ENCODE measurements around the gene RPUSD2.
"Not testable (repeated sequence)": the region's sequence is repeated elsewhere in the genome, so short reads cannot be mapped to it uniquely, and the experiment has no call there.

RPUSD2 gene

DNA sequence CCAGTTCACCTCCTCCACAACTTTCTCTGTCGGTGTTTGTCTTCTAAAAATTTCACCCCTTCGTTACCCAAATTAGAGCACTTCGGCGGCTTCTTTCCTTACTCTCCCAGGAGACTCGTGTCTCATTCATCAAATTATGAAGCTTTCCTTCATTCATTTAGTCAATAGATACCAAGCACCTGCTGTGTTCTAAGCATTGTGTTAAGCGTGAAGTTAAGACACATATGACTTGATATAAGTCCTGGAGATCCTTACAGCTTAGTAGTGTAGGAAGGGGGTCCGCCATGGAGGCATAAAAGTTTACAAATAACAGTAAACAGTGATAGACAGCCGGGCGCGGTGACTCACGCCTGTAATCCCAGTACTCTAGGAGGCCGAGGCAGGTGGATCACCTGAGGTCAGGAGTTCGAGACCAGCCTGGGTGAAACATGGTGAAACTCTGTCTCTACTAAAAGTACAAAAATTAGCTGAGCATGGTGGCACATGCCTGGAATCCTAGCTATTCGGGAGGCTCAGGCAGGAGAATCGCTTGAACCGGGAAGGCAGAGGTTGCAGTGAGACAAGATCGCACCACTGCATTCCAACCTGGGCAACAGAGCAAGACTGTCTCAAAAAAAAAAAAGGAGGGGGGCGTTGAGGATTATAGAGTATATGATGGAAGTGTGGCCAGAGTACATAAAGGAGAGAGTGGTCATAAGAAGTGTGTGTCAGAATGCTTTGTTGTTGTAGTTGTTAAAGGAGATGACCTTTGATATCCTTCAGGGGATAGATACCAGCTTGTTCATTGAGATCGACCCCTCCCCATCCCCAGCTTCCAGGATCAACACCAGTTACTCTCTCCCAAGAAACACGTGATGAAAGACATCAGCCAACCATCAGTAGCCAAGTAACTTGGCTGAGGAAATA lies 3.5 kb upstream of the RPUSD2 start:
- no peak for DNase-seq (ENCODE audit: low read depth)

DNA sequence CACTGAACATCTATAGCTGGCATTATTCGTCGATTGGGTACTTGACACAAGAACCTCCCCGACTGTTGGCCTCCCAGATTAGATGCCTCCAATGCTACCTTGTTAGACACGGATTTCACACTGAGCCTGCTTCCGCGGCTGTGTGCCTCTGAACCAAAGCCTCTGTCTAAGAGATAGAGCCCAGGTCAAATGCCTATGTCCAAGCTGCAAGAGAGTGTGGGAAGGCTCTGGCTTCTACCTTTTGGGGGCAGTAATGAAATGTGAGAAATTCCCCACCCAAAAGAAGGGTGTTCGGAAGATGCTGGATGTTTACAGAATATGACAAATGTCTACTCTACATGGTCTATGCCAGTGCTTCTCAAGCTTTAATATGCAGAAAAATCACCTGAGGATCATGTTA lies 2.0 kb upstream of the RPUSD2 start:
- no peak for DNase-seq (ENCODE audit: low read depth)

DNA sequence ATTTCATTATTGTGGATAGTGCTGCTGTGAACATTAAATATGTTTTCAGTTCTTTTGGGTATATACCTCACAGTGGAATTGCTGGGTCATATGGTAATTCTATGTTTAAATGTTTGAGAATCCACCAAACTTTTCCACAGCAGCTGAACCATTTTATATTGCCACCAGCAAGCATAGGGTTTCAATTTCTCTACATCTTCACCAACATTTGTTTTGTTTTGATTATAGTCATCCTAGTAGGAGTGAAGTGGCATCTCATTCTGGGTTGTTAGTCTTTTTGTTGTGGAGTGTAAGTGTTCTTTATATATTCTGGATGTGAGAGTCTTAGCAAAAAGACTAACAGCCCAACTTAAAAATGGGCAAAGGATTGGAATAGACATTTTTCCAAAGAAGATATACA lies 6.0 kb downstream of the RPUSD2 start:
- no peak for DNase-seq (ENCODE audit: low read depth)

DNA sequence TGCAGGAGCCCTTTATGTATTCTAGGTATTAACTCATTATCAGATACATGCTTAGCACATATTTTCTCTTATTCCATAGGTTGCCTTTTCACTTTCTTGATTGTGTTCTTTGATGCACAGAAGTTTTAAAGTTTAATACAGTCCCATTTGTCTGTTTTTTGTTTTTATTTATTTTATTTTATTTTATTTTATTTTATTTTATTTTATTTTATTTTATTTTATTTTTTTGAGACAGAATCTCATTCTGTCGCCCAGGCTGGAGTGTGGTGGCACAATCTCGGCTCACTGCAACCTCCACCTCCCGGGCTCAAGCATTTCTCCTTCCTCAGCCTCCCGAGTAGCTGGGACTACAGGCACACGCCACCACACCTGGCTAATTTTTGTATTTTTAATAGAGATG lies 7.8 kb downstream of the RPUSD2 start:
- not testable (repeated sequence) for DNase-seq (ENCODE audit: low read depth)

DNA sequence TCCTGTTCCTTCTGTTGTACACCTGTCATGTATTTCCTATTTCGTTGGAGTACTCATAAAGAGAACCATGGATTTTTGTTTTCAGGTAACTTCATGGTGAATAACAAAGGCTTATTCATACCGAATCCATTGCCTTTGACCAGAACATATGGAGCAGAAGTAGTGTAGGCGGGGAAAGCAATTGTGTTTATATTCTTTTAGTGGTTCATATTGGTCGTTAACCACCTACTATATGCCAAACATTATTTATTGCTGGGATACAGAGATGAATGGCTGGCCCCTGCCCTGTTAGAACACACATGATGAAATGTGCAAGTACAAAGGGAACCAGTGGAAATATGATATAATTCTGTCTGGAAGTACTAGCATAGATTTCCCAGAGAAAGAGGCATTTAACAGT lies 9.8 kb downstream of the RPUSD2 start:
- no peak for DNase-seq (ENCODE audit: low read depth)

DNA sequence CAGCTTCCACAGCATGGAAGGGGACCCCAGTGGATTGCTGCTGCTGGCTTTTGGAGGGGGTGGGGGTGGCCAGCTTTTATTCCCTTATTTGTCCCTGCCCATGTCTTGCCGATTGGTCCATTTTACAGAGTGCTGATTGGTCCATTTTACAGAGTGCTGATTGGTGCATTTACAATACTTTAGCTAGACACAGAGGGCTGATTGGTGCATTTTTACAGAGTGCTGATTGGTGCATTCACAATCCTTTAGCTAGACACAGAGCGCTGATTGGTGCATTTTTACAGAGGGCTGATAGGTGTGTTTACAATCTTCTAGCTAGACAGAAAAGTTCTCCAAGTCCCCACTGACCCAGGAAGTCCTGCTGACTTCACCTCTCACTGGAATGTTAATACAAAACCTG lies 12.7 kb downstream of the RPUSD2 start:
- not testable (repeated sequence) for DNase-seq (ENCODE audit: low read depth)

DNA sequence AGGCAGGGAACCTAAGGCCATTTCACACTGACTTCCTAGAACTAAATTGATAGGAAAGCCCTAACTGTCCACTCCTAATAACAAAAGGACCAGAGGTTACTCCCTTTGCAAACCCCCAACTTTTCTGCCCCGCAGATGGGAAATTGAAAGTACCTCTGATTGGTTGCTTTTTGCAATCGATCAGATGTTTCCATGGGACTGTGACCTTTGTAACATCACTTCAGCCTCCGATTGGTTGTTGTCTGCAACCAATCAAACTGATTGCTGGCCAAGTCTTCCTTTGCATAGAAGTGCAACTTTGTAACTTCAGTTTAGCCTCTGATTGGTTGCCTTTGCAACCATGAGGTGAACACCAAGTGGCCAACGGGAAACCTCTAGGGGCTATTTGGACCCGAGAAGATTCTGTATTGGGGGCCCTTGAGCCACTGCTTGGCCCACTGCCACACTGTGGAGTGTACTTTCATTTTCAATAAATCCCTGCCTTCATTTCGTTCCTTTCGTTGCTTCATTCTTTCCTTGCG lies 13.7 kb downstream of the RPUSD2 start:
- DNase-seq (ENCODE audit: low read depth), result no peak

DNA sequence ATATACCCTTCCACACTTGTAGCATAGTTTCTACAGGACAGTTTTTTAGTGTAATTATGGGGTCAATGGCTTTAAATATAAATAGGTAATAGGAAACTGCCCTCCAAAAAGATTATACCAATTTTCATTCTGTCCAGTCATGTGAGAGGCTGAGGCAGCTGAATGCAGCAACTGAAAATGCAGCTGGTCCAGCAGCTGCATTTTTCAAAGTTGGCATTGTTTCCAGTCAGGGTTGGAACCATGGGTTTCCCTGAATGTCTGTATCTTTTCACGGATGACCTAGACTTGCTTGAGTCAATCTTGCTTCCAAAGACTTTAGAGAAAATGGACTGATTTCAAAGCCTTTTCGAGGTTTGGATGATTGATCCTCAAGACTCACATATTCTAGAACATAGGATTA lies 15.1 kb downstream of the RPUSD2 start:
- no peak for DNase-seq (ENCODE audit: low read depth)

DNA sequence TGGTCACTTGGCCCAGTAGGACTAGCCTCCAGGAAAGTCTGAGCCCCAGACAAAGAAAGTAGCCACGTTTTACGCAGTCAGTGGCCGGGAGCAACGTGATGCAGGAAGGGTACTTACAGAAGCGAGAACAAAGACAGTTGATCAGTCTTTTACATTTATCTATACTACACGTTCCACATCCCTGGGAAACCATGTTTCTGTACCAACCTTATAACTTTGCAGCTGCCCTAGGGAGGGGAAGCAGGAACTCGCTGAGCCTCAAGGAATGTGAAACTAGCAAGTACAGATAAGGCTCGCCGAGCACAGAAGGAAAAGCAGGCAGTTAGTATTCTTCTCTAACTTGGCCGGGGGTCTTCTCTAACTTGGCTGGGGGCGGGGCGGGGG lies 21.6 kb downstream of the RPUSD2 start:
- no peak for DNase-seq (ENCODE audit: low read depth)

DNA sequence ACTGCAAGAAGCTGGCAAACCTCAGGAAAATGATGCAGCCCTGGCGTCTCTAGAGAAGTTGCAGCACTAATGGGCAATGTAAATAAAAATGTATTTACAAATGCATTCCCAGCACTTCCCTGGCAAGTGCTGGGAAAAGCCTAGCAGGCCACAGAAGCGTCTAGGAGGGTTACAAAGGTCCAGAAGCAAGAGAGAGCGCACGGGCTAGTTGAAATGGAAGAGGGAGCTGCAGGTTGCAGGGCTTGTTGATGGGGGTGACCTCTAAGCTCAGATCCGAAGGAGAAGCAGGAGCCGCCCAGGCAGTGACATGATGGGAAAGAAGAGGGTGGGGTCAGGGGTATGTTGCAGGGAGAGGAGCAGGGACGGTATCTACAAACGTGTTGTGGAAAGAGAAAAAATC lies 22.3 kb downstream of the RPUSD2 start:
- DNase-seq (ENCODE audit: low read depth), result no peak

DNA sequence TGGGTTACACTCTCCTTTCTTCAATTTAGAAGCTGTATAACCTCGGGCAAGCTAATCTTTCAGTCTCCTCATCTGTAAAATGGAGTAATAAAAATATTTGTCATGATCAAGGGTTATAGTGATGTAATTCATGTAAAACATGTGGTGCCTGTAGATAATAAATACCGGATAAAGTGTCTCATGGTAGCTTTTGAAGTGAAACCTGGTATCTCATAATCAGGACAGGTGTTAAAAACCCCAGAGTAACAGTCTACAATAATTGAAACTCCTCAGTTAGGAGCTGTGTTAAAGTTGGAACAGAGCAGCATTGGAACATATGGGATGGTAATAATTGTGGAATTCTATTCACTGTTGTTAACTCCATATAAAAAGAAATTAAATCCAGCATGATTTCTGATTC lies 24.1 kb downstream of the RPUSD2 start:
- no peak for DNase-seq (ENCODE audit: low read depth)

DNA sequence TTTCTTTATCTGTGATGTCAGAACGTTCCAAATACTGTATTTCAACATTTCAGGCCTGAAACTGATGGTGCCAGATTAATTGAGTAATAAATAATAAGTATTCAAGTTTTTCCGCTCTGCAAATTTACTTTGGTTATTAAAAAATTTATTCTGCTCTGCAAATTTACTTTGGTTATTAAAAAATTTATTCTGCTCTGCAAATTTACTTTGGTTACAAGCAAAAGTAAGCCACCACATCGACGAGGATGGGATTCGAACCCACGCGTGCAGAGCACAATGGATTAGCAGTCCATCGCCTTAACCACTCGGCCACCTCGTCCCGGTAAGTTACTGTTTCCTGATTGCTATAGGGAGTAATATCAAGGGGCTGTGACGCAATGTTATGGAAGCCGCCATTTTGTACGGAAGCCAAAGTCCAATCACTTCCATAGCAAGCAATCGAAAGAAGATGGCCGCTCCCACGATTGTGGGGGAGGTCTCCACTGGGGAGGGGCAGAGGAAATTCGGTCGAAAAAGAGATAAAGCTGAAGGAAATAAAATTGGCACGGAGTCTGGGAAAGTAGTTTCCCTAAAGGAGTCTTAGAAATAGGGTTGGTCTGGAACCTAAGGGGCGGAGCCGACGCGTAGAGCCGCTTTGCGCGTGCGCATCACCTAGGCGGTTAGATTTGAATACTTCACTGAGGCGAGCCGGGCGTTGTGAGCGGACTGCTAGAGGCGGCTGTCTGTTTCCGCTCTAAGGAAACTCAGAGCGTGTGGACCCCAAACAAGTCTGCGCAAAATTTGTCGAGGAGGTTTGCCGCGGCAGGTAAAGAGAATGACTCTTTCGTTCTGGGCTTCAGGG lies 24.7 kb downstream of the RPUSD2 start, which contains the start of gene KNL1:
Gene KNL1 (plus strand): TSS at position 662 of the 841 bp plus-strand sequence. CDS start 8,683 bp downstream, outside the sequence.
- DNase-seq (ENCODE audit: low read depth), result peak; percentile 75

DNA sequence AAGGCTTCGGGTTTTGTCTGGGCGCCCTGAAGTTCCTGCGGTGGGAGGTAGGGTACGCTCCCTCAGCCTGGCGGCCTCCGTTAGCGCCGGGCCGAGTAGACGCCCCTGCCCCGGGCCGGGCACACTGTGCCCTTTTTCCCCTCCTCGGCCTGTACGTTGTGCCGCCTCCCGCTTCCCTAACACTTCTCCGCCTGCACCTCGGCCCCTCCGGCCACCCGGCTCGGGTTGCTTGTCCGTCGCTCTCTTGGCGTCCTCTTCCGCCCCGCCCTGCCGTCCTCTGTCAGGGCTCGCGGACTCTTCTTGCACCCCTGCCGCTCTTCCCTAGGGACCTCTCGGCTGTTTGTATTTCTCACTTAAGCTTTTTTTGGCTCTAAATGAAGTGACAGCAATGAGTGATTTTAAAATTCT lies 25.3 kb downstream of the RPUSD2 start:
- no peak for DNase-seq (ENCODE audit: low read depth)

DNA sequence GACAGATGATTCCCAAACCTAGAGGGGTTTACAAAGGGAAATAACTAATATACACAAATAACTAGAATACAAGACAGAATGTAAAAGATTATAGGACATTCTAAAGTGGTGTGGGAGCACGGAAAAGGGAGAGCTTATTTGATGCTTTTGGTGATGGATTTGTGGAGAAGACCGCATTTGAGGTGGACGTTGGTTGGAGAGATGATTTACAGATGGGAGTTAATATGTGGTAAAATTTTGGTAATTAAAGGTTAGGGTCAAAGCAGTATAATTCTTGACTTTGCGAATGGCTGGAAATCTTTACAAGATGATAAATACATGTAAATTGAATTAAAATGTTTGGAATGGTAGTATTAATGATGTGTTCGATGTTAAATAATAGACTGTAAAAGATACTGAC lies 26.1 kb downstream of the RPUSD2 start:
- DNase-seq (ENCODE audit: low read depth), result no peak

DNA sequence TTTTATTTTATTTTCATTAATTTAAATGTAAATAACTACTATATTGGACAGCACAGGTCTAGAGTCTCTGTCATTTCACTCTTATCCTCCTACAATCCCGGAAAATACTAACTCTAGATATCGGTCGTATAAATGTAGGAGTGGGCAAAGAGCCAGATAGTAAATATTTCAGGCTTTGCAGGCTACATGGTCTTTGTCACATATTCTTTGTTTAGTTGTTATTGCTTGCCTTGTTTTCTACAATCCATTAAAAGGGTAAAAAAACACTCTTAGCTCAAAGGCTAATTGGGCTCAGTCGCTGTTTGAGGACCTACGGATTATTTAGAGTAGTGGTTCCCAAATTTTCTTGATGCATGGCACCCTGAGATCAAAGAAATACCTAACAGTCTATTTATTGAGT lies 26.7 kb downstream of the RPUSD2 start:
- DNase-seq (ENCODE audit: low read depth), result no peak

DNA sequence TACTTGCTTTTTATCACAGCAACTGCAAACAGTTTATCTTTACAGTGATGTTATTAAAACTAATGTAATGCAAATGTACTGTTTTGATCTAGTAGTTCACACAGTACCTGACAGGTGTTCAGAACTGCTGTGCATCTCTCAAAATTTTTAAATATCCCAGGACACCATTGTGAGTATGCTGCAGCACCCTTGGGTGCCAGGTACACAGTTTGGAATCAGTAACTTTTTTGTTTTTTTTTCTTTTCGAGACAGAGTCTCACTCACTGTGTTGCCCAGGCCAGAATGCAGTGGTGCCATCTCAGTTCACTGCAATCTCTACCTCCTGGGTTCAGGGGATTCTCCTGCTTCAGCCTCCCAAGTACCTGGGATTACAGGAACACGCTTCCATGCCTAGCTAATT lies 27.9 kb downstream of the RPUSD2 start:
- no peak for DNase-seq (ENCODE audit: low read depth)

DNA sequence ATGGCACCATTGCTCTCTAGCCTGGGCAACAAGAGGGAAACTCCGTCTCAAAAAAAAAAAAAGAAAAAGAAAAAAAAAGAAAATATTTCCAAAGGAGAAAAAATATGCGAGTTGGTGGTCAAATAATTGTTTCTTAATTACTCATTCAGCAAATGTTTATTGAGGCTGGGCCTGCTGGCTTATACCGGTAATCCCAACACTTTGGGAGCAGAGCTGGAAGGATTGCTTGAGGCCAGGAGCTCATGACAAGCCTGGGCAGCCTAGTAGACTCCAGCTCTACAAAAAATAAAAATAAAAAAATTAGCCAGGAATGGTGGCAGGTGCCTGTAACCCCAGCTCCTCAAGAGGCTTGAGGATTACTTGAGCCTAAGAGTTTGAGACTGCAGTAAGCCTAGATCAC lies 29.0 kb downstream of the RPUSD2 start:
- DNase-seq (ENCODE audit: low read depth), result no peak

DNA sequence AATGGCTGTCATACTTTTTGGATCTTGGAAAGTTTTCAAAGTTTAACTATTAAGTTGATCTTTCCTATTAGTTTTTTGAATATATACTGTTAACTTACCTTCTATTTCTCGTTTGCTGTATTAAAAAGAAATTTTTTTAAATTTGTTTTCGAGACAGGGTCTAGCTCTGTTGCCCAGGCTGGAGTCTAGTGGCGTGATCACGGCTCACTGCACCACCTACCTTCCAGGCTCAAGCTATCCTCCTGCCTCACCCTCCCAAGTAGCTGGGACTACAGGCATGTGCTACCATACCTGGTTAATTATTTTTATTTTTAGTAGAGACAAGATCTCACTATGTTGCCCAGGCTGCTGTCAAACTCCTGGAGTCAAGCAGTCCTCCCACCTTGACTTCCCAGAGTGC lies 29.6 kb downstream of the RPUSD2 start:
- no peak for DNase-seq (ENCODE audit: low read depth)

DNA sequence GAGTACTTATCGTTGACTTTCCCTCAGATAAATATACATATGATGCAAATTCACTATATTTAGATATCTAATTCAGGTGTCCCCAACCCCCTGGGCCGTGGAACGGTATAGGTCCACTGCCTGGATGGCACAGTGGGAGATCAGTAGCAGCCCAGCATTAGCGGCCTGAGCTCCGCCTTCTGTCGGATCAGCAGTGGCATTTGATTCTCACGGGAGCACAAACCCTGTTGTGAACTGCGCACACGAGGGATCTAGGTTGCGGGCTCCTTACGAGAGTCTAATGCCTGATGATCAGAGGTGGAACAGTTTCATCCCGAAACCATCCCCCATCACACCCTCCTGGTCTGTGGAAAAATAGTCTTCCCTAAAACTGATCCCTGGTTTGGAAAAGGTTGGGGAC lies 31.9 kb downstream of the RPUSD2 start:
- no peak for DNase-seq (ENCODE audit: low read depth)

DNA sequence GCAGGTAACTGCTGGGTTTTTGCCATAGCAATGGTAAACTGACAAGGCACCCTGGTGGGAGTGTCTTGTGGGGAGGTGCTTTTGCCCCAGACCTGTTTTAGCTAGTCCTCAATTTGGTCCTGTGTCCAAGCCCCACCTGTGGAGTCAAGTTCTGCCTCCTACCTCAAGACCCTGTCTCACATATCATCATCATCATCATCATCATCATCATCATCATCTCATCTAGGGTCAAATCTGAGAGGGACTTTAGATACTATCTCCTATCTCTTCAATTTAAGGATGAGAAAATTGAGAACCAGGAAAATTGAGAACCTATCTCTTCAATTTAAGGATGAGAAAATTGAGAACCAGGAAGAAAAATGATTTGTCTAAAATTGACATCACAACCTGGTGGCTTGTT lies 34.8 kb downstream of the RPUSD2 start:
- DNase-seq (ENCODE audit: low read depth), result no peak

DNA sequence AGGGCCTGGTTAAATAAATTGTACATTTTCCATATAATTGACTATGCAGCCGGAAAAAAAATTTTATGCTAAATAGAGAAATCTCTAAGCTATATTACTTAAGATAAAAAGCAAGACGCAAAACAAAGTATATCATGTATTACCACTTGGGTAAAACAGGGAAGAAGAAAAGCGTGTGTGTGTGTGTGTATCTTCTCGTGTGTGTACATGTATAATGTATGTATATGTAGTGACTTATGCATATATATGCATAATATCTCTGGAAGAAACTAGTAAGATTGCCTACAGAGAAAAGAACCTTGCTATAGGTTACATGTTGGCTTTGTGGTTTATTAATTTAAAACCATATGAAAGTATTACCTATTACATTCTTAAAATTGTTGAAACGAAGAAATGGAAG lies 44.0 kb downstream of the RPUSD2 start:
- no peak for DNase-seq (ENCODE audit: low read depth)

DNA sequence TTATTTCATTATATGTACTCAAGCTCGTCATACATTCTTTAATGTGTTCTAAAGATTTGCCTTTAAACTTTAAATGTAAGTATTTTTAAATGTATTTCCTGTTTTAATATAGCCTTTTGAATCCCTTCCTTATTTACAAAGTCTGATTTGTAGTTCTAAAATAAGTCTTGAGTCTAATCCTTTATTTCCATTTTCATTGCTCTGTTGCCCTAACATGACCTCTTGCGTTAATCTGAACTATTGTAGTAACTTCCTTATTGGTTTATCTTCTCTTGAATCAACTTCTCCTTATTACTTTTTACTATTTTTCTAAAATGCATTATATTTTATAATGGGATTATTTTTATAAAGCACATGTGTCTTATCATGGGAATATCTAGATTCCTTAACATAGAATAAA lies 48.9 kb downstream of the RPUSD2 start:
- DNase-seq (ENCODE audit: low read depth), result no peak

DNA sequence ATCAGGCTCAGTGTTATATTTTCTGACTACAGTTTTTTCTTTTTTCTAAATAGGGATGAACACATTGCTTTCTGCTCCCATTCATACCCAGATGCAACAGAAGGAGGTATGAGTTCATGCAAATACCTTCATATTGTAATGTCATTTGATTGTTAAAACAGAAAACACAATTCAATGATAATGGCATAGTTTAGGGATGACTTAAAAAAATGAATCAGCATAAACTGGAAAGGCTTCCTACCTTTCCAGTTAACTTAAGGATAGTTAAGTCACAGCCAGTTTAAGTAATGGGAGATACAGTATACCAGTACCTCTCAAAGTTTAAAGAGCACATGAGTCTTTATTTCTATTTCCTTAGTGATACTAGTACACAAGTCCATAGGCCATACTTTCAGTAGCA lies 49.8 kb downstream of the RPUSD2 start:
- DNase-seq (ENCODE audit: low read depth), result no peak

Measured in non-pigmented ciliary epithelial cell (primary cell).